ENCODE data around the gene FNBP1.

DNA sequence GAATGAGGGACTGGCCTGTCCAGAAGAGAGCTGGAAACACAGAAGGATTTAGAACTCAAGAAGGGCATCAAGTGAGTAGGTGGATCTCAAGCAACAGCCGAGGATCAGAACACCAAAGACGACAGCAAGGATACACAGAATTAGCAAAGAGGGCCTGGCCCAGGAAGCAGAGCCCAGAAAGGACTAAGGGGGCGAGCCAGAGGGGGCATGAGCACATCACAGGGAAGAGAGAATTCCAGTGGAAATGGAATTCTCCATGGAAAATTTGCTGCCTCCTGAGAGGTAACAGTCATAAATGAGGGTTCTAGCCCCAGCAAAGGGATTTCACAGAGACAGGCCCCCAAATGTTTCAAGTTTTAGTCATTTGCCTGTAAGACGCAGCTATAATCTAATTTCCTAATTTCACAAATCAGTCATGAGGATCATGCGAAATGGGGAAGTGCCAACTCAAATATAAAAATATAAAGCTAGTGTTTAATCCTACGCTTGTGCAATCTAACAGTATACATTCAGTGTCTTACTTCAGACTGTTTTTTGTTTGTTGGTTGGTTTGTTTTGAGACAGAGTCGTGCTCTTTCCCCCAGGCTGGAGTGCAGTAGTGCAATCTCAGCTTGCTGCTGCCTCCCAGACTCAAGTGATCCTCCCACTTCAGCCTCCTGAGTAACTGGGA lies 46.7 kb downstream of the FNBP1 start:
- TF ChIP-seq EZH2 (IDR thresholded peaks at IDR 0.05; ENCODE audit: insufficient read depth, poor library complexity, severe bottlenecking) (no peak), EZH2phosphoT487 (IDR thresholded peaks at IDR 0.05; ENCODE audit: insufficient read depth, low read depth) (no peak)

All from GM23248 (cell line).